AG09319 (cell line): ENCODE data around the gene DCAF8.

ENCODE experiments used
- DNase-seq: peaks from one replicate; pipeline ENCODE4 v3.0.0-alpha.2; 2010; ENCODE audit warnings: low read depth; ENCODE audit errors: extremely low read depth
- TF ChIP-seq, protein P1 (sequence below): IDR thresholded peaks from 2 replicates; pipeline ENCODE4 v1.5.1; 2011; ENCODE audit warnings: low read depth, mild to moderate bottlenecking, inconsistent platforms, low read length, moderate library complexity

DCAF8 gene

DNA sequence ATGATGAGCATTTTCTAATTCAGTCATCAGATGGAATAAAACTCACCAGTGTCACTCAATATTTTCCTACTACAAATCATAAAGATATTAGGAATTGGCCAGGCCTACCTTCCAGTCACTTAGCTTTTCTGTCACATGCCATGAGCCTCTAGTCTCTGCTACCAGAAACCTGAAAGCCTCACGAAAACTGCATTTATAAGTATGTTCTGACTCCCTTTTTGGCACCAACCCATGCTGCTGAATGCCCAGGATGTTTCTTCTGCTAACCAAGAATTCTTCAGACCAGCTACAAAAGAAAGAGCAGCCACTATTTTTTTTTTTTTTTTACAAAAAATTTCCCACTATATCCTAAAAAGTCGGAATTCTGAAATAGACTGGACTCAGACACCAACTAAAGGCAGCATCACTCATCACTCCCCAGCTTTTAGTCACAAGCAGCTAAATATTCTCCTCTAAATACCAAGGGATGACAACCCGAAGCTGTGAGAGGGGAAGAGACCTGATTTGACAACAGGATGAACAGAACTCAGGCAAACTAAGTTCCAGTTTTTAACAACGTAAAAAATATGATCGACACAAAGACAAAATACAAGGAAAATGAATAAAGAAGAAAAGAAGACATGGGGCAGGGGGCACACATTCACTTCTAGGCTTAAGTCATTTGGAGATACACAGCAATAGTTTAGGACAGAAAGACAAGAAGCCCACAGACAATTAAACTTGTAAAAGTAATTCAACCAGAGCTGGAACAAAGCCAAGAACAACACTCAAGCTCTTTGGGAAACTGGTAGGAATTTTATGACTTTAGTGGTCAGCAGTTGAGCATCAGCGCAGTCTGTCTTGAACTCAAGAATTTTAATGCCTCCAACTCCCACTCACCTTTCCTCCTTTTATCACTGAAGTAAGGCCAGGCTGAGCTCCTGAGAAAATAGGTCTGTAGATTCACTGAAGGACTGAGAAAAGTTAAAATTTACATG, 1.7 kb downstream of the DCAF8 start:
- TF ChIP-seq, protein P1, sequence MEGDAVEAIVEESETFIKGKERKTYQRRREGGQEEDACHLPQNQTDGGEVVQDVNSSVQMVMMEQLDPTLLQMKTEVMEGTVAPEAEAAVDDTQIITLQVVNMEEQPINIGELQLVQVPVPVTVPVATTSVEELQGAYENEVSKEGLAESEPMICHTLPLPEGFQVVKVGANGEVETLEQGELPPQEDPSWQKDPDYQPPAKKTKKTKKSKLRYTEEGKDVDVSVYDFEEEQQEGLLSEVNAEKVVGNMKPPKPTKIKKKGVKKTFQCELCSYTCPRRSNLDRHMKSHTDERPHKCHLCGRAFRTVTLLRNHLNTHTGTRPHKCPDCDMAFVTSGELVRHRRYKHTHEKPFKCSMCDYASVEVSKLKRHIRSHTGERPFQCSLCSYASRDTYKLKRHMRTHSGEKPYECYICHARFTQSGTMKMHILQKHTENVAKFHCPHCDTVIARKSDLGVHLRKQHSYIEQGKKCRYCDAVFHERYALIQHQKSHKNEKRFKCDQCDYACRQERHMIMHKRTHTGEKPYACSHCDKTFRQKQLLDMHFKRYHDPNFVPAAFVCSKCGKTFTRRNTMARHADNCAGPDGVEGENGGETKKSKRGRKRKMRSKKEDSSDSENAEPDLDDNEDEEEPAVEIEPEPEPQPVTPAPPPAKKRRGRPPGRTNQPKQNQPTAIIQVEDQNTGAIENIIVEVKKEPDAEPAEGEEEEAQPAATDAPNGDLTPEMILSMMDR: no peak
- DNase-seq: peak; percentile 38

DNA sequence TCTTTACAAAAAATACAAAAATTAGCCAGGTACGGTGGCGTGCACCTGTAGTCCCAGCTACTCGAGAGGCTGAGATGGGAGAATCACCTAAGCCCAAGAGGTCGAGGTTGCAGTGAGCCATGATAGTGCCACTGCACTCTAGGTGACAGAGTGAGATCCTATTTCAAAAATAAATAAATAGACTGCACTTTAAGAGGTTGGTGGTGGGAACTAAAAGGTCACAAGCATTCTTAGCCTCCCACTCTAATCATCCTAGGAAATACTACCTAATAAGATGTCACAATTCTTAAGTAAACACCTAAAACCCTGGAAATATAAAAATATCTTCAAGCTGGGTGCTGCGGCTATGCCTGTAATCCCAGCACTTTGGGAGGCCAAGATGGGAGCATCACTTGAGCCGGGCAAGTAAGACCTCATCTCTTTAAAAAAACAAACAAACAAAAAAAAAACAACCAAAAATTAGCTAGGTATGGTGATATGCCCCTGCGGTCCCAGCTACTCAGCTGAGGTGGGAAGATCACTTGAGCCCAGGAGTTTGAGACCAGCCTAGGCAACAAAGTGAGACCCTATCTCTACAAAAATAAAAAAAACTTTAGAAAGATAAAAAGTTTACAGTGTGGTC, 4.1 kb downstream of the DCAF8 start:
- TF ChIP-seq, protein P1: no peak
- DNase-seq: no peak

DNA sequence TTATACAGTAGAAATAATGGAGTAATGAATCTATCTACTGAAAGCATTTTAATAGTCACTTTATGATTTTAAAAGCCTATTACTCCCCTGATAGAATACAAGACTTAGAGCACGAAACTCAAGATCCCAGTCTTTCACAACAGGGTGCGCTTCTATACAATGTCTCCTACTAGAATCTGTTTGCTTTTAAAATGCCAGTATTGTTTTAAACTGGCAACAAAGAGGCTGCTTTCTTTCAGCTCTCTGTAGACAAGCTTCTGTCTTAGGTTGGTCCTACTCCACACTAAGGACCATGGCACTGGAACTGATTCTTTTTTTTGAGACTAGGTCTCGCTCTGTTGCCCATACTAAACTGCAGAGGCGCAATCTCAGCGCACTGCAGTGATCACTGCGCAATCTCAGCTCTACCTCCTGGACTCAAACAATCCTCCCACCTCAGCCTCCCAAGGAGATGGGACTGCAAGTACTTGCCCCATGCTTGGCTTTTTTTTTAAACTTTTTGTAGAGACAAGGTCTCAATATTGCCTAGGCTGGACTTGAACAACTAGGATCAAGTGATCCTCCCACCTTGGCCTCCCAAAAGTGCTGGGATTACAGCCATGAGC, 4.8 kb downstream of the DCAF8 start:
- DNase-seq: no peak

DNA sequence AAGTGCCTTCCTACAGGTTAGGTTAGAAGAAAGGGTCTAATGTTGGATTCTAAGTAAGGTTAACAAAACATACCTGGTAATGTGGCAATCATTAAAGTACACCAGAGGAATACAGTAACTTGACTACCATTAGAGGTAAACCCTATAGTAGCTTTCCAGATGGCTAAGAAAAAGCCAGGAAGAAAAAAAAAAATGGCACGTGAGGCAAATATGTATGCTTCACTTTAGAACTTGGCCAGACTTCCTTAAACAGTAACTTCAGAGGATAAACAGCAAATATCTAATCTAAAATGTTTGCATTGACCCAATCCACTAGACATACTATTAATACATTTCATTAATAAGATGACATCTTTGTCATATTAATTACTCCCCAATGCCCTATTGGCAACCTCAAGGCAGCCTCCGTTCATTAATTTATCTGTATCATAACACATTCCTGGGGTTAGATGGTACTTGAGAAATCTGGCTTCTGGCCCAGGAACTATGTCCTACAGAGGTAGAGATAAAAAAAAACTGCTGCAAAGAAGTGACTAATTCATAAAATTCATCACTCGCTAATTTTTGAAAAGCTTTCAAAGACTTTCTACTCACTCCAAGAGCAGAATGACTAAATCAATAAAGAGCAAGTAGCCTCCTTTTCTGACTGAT, 5.8 kb downstream of the DCAF8 start:
- DNase-seq: no peak
- TF ChIP-seq, protein P1: no peak

More for the DNA sequence above, 4.8 kb downstream of the DCAF8 start:
- TF ChIP-seq, protein P1: no peak

DNA sequence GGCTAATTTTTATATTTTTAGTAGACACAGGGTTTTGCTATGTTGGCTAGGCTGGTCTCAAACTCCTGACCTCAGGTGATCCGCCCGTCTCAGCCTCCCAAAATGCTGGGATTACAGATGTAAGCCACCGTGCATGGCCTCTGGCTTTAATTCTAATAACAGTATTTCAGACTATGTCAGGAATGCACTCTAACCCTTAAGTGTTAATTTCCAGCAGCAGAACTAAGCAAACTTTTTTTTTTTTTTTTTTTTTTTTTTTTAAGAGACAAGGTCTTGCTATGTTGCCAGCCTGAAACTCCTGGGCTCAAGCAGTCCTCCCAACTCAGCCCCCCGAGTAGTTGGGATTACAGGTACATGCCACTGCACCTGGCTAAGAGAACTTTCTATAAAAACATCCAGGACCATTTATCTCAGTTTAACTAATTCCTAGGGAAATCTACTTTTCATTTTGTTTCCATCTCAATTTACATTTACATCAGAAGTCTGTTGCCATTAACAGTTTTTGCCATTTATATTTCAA, 6.5 kb downstream of the DCAF8 start:
- no peak for DNase-seq
- TF ChIP-seq, protein P1: no peak

DNA sequence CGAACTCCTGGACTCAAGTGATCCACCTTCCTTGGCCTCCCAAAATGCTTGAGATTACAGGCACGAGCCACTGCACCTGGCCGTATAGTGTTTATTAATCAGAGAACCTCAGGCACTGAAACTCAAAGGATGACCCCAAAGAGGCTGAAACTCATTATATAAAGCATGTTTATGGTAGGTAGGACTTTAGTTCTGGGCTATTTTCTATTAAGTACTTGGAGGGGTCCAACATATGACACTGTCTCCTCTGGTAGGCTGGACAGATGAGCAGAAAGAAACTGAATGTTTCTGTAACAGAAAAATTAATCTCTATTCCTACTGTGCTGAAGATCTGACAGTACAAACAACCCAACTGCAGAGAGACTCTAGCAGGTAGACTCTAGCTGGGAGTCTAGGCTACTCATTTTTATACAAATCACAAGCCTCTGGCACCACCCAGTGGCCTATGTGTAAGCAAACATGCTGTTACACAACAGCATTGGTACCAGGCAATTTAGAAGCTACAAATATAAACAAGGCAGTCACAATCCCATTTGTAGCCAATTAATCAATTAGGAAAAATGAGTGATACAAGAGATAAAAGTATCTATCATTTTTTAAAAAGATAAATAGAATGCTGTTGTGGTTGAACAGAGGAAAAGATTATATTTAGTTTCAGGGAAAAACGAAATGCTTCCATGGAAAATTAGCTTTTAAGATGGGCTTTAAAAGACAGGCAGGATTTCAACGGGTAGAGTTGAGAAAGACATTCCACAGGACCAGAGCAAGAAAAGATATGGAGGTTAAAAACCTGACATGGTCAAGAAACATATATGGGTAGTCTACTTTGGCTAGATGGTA, 10.4 kb downstream of the DCAF8 start:
- TF ChIP-seq, protein P1: peak; percentile 77
- peak; percentile 50 for DNase-seq
